ENCODE results near the gene TMPRSS7.

Gene TMPRSS7

GRCh38 chr3:112003321-112004080, 31.0 kb upstream of the TMPRSS7 start:
- no peaks in the 10 kb centered on the region for H3K9me3 ChIP-seq (ENCODE audit: severe bottlenecking)
- H3K27me3 ChIP-seq (ENCODE audit: insufficient read depth, low read depth, severe bottlenecking), result no peaks in the 10 kb centered on the region

GRCh38 chr3:112004187-112004586, 30.3 kb upstream of the TMPRSS7 start:
- DNase-seq, result no peak
- Histone ChIP-seq H3K27ac (no peak overlapping the region), H3K4me3 (ENCODE audit: low read depth, low read length) (no peak overlapping the region), H3K27me3 (ENCODE audit: insufficient read depth, low read depth, severe bottlenecking) (no peaks in the 10 kb centered on the region), H3K9me3 (ENCODE audit: severe bottlenecking) (no peaks in the 10 kb centered on the region), H3K36me3 (peaks cover 65% of the 10 kb centered on the region)
- TF ChIP-seq CTCF (IDR thresholded peaks at IDR 0.05; ENCODE audit: low read depth, low read length), result no peak

More at GRCh38 chr3:112003321-112004080, 31.0 kb upstream of the TMPRSS7 start:
- no peak for DNase-seq
- Histone ChIP-seq H3K36me3 (peaks cover 59% of the 10 kb centered on the region), H3K27ac (no peak overlapping the region), H3K4me3 (ENCODE audit: low read depth, low read length) (no peak overlapping the region)
- TF ChIP-seq CTCF (IDR thresholded peaks at IDR 0.05; ENCODE audit: low read depth, low read length), result no peak

GRCh38 chr3:112004669-112005068, 29.9 kb upstream of the TMPRSS7 start:
- DNase-seq, result no peak
- no peaks in the 10 kb centered on the region for H3K27me3 ChIP-seq (ENCODE audit: insufficient read depth, low read depth, severe bottlenecking)
- H3K4me3 ChIP-seq (ENCODE audit: low read depth, low read length), result no peak overlapping the region
- H3K27ac ChIP-seq, result no peak overlapping the region
- H3K9me3 ChIP-seq (ENCODE audit: severe bottlenecking), result no peaks in the 10 kb centered on the region
- TF ChIP-seq CTCF (IDR thresholded peaks at IDR 0.05; ENCODE audit: low read depth, low read length), result no peak
- peaks cover 68% of the 10 kb centered on the region for H3K36me3 ChIP-seq

GRCh38 chr3:112005091-112005672, 29.4 kb upstream of the TMPRSS7 start:
- no peaks in the 10 kb centered on the region for H3K27me3 ChIP-seq (ENCODE audit: insufficient read depth, low read depth, severe bottlenecking)
- no peak overlapping the region for H3K27ac ChIP-seq
- no peak for TF ChIP-seq CTCF (IDR thresholded peaks at IDR 0.05; ENCODE audit: low read depth, low read length)
- no peaks in the 10 kb centered on the region for H3K9me3 ChIP-seq (ENCODE audit: severe bottlenecking)
- peaks cover 69% of the 10 kb centered on the region for H3K36me3 ChIP-seq
- no peak overlapping the region for H3K4me3 ChIP-seq (ENCODE audit: low read depth, low read length)
- DNase-seq, result no peak

- no peak for DNase-seq
- TF ChIP-seq CTCF (IDR thresholded peaks at IDR 0.05; ENCODE audit: low read depth, low read length), result no peak
- Histone ChIP-seq H3K27me3 (ENCODE audit: insufficient read depth, low read depth, severe bottlenecking) (no peaks in the 10 kb centered on the region), H3K9me3 (ENCODE audit: severe bottlenecking) (no peaks in the 10 kb centered on the region), H3K4me3 (ENCODE audit: low read depth, low read length) (no peak overlapping the region), H3K27ac (no peak overlapping the region), H3K36me3 (peaks cover 48% of the 10 kb centered on the region)
Measured at GRCh38 chr3:112007633-112008032, 26.9 kb upstream of the TMPRSS7 start.
